ENCODE results near the gene FANCC. TPM values are rescaled to one million over a fixed set of nuclear protein-coding genes. Genes with fewer than 3 reads are reported as not detected.
"Not testable (repeated sequence)": the region's sequence is repeated elsewhere in the genome, so short reads cannot be mapped to it uniquely, and the experiment has no call there.

The FANCC gene
- total RNA-seq, 1 donor: 15.9 TPM

GRCh38 chr9:95305770-95306492, 11.6 kb downstream of the FANCC start:
- TF ChIP-seq CTCF (IDR thresholded peaks at IDR 0.05; ENCODE audit: insufficient read depth, low read length): no peak
- no peak overlapping the region for H3K4me3 ChIP-seq (ENCODE audit: low read depth, low read length)
- DNase-seq (ENCODE audit: low read depth): peak; percentile 26

- no peak overlapping the region for H3K4me3 ChIP-seq (ENCODE audit: low read depth, low read length)
- TF ChIP-seq CTCF (IDR thresholded peaks at IDR 0.05; ENCODE audit: insufficient read depth, low read length): no peak
- no peak for DNase-seq (ENCODE audit: low read depth)
Measured at GRCh38 chr9:95302479-95302878, 15.0 kb downstream of the FANCC start.

GRCh38 chr9:95297760-95298159, 19.7 kb downstream of the FANCC start:
- no peak overlapping the region for H3K4me3 ChIP-seq (ENCODE audit: low read depth, low read length)
- DNase-seq (ENCODE audit: low read depth): no peak
- TF ChIP-seq CTCF (IDR thresholded peaks at IDR 0.05; ENCODE audit: insufficient read depth, low read length): no peak

- DNase-seq (ENCODE audit: low read depth): no peak
- no peak for TF ChIP-seq CTCF (IDR thresholded peaks at IDR 0.05; ENCODE audit: insufficient read depth, low read length)
- H3K4me3 ChIP-seq (ENCODE audit: low read depth, low read length): no peak overlapping the region
Measured at GRCh38 chr9:95297316-95297715, 20.2 kb downstream of the FANCC start.

GRCh38 chr9:95296761-95297160, 20.7 kb downstream of the FANCC start:
- peak; percentile 10 for DNase-seq (ENCODE audit: low read depth)
- TF ChIP-seq CTCF (IDR thresholded peaks at IDR 0.05; ENCODE audit: insufficient read depth, low read length): no peak
- no peak overlapping the region for H3K4me3 ChIP-seq (ENCODE audit: low read depth, low read length)

GRCh38 chr9:95293296-95293695, 24.2 kb downstream of the FANCC start:
- not testable (repeated sequence) for H3K4me3 ChIP-seq (ENCODE audit: low read depth, low read length); DNase-seq (ENCODE audit: low read depth)

GRCh38 chr9:95292226-95292625, 25.3 kb downstream of the FANCC start:
- no peak overlapping the region for H3K4me3 ChIP-seq (ENCODE audit: low read depth, low read length)
- no peak for TF ChIP-seq CTCF (IDR thresholded peaks at IDR 0.05; ENCODE audit: insufficient read depth, low read length)
- DNase-seq (ENCODE audit: low read depth): no peak
